Measurements from ENCODE around the gene ZBTB38. TPM values are rescaled to one million over a fixed set of nuclear protein-coding genes. Genes with fewer than 3 reads are reported as not detected.

The ZBTB38 gene
- total RNA-seq, 2 experiments from 2014 or later, result 27.8 to 29.6 TPM

DNA sequence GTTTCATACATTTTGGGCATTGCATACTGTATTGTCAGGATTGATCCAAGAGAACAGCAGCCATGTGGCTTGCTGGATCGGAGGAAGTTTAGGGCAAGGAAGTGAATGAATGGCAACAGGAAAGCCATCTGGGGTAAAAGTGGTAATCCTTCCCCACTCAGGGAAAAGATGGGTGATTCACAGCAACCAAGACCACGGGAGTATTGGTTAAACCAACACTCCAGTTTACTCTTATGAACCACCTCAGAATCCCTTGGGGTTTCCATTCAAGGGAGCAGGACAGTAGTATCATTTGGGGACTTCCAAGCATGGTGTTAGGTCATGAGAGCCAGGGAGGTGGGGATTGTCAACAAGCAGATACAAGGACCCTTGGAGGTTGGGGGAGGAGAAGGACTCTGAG, 25.2 kb upstream of the ZBTB38 start:
- ChIA-PET CTCF (interaction anchor here (0.7 to 1.8 kb wide), 4 partner anchors 17 to 109 kb away, joined by 3 to 10 read pairs (median 4); no protein-coding TSS in a partner anchor), POLR2A (no interaction called here)
- H3K27me3 Mint-ChIP-seq (ENCODE audit: low read depth), result peaks cover 9% of the 10 kb centered on the region

DNA sequence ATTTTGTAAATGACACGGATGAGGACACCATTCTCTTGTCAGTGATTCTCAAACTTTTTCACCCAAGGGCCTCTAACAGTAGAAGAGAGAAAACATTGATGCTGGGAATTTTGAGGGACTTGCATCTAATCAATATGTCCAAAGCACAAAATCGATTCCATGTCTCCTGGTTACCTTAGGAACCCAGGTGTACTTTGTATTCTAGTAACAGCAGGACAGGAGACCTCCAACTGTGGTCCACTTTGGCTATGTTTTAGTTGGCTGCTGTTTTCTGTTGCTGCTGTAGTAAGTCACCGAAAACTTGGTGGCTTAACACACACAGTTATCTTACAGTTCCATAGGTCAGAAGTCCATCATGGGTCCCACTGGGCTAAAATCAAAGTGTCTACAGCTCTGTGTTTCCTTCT, 24.4 kb upstream of the ZBTB38 start:
- ChIA-PET CTCF (interaction anchor here (1.8 kb wide), 1 partner anchor 17 kb away, joined by 10 read pairs; no protein-coding TSS in a partner anchor), POLR2A (interaction anchor here (0.6 kb wide), 1 partner anchor 72 kb away, joined by 3 read pairs; no protein-coding TSS in a partner anchor)
- H3K27ac Mint-ChIP-seq, result no peak overlapping the region
- ATAC-seq (no peak), DNase-seq (no peak)
- H3K36me3 Mint-ChIP-seq (ENCODE audit: low read depth), result no peaks in the 10 kb centered on the region
- H3K9me3 Mint-ChIP-seq (ENCODE audit: insufficient read depth), result no peaks in the 10 kb centered on the region
- peaks cover 9% of the 10 kb centered on the region for H3K27me3 Mint-ChIP-seq (ENCODE audit: low read depth)
- H3K4me3 Mint-ChIP-seq, result no peak overlapping the region
- no peaks in the 10 kb centered on the region for H3K4me1 Mint-ChIP-seq (ENCODE audit: low read depth)

More for the DNA sequence above, 25.2 kb upstream of the ZBTB38 start:
- H3K27ac Mint-ChIP-seq, result no peak overlapping the region
- H3K9me3 Mint-ChIP-seq (ENCODE audit: insufficient read depth), result no peaks in the 10 kb centered on the region
- no peaks in the 10 kb centered on the region for H3K4me1 Mint-ChIP-seq (ENCODE audit: low read depth)
- no peak for ATAC-seq
- H3K36me3 Mint-ChIP-seq (ENCODE audit: low read depth), result no peaks in the 10 kb centered on the region
- no peak for DNase-seq
- H3K4me3 Mint-ChIP-seq, result no peak overlapping the region

- ATAC-seq, result no peak
- no peaks in the 10 kb centered on the region for H3K9me3 Mint-ChIP-seq (ENCODE audit: insufficient read depth)
- no peak overlapping the region for H3K4me3 Mint-ChIP-seq
- peaks cover 9% of the 10 kb centered on the region for H3K27me3 Mint-ChIP-seq (ENCODE audit: low read depth)
- ChIA-PET CTCF (interaction anchor here (1.4 to 2.2 kb wide), 4 partner anchors 15 to 109 kb away, joined by 6 to 9 read pairs (median 7); no protein-coding TSS in a partner anchor), POLR2A (no interaction called here)
- H3K27ac Mint-ChIP-seq, result no peak overlapping the region
- no peaks in the 10 kb centered on the region for H3K36me3 Mint-ChIP-seq (ENCODE audit: low read depth)
- no peaks in the 10 kb centered on the region for H3K4me1 Mint-ChIP-seq (ENCODE audit: low read depth)
- no peak for DNase-seq
Measured at GRCh38 chr3:141345528-141345927, 22.8 kb upstream of the ZBTB38 start.

GRCh38 chr3:141346007-141346406, 22.3 kb upstream of the ZBTB38 start:
- H3K4me3 Mint-ChIP-seq, result no peak overlapping the region
- H3K27ac Mint-ChIP-seq, result no peak overlapping the region
- ChIA-PET POLR2A (no interaction called here), CTCF (interaction anchor here (1.4 to 2.2 kb wide), 4 partner anchors 14 to 109 kb away, joined by 6 to 9 read pairs (median 7); no protein-coding TSS in a partner anchor)
- H3K27me3 Mint-ChIP-seq (ENCODE audit: low read depth), result peaks cover 9% of the 10 kb centered on the region
- ATAC-seq (no peak), DNase-seq (no peak)
- no peaks in the 10 kb centered on the region for H3K4me1 Mint-ChIP-seq (ENCODE audit: low read depth)
- H3K36me3 Mint-ChIP-seq (ENCODE audit: low read depth), result no peaks in the 10 kb centered on the region
- no peaks in the 10 kb centered on the region for H3K9me3 Mint-ChIP-seq (ENCODE audit: insufficient read depth)

GRCh38 chr3:141346418-141346817, 21.9 kb upstream of the ZBTB38 start:
- no peak for DNase-seq
- H3K4me1 Mint-ChIP-seq (ENCODE audit: low read depth), result no peaks in the 10 kb centered on the region
- no peak overlapping the region for H3K27ac Mint-ChIP-seq
- no peaks in the 10 kb centered on the region for H3K36me3 Mint-ChIP-seq (ENCODE audit: low read depth)
- no peaks in the 10 kb centered on the region for H3K9me3 Mint-ChIP-seq (ENCODE audit: insufficient read depth)
- H3K27me3 Mint-ChIP-seq (ENCODE audit: low read depth), result peaks cover 7% of the 10 kb centered on the region
- ChIA-PET CTCF (interaction anchor here (1.4 to 2.2 kb wide), 4 partner anchors 14 to 109 kb away, joined by 6 to 9 read pairs (median 7); no protein-coding TSS in a partner anchor), POLR2A (no interaction called here)
- H3K4me3 Mint-ChIP-seq, result no peak overlapping the region
- no peak for ATAC-seq

DNA sequence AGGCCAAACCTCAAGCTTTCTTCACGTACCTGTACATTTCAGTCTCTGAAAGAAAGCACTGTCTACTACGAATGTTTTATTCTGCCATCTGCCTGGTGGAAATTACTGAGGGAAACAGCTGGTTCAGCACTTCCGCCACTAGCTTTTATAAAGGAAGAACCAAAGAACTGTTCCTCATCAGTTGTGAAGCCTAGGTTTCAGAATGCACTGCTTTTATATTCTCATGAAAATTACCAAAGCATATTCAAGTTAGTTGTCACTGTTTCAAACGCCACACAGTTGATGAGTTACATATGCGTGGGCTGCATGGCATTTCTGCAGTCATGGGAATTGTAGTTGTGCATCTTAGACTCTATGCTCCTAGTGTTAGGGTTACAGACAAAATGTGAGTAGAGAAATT, 21.5 kb upstream of the ZBTB38 start:
- Mint-ChIP-seq H3K27ac (no peak overlapping the region), H3K4me3 (no peak overlapping the region), H3K9me3 (ENCODE audit: insufficient read depth) (no peaks in the 10 kb centered on the region), H3K4me1 (ENCODE audit: low read depth) (no peaks in the 10 kb centered on the region), H3K36me3 (ENCODE audit: low read depth) (no peaks in the 10 kb centered on the region), H3K27me3 (ENCODE audit: low read depth) (peaks cover 3% of the 10 kb centered on the region)
- ChIA-PET CTCF (interaction anchor here (1.4 kb wide), 1 partner anchor 105 kb away, joined by 7 read pairs; no protein-coding TSS in a partner anchor), POLR2A (no interaction called here)
- no peak for ATAC-seq
- no peak for DNase-seq

DNA sequence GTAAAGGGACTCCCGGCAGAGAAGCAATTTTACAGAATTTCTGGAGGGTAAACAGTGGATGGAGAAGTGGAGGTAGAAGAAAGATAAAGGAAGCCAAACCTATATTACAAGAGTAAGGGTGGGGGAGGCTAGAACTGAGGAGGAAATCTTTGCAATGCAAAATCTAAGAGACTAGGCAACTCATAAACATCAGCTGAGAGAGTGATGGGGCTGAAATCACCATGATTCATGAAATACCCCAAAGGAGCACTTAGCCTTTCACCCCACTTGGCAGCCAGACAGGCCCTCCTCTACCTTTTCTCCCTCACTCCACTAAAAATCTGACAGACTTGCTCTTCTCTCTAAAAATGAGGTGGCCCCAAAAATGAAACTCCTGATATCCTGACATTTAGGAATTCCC, 19.5 kb upstream of the ZBTB38 start:
- ATAC-seq (no peak), DNase-seq (no peak)
- Mint-ChIP-seq H3K27me3 (ENCODE audit: low read depth) (peaks cover 13% of the 10 kb centered on the region), H3K36me3 (ENCODE audit: low read depth) (no peaks in the 10 kb centered on the region), H3K9me3 (ENCODE audit: insufficient read depth) (no peaks in the 10 kb centered on the region), H3K27ac (no peak overlapping the region), H3K4me3 (no peak overlapping the region), H3K4me1 (ENCODE audit: low read depth) (no peaks in the 10 kb centered on the region)
- ChIA-PET CTCF (interaction anchor here (1.5 to 2.3 kb wide), 4 partner anchors 12 to 106 kb away, joined by 5 to 8 read pairs (median 8); no protein-coding TSS in a partner anchor), POLR2A (no interaction called here)

- no peaks in the 10 kb centered on the region for H3K36me3 Mint-ChIP-seq (ENCODE audit: low read depth)
- ChIA-PET POLR2A (no interaction called here), CTCF (interaction anchor here (1.5 to 2.3 kb wide), 4 partner anchors 11 to 105 kb away, joined by 5 to 8 read pairs (median 8); no protein-coding TSS in a partner anchor)
- no peaks in the 10 kb centered on the region for H3K9me3 Mint-ChIP-seq (ENCODE audit: insufficient read depth)
- ATAC-seq, result no peak
- H3K4me1 Mint-ChIP-seq (ENCODE audit: low read depth), result no peaks in the 10 kb centered on the region
- H3K27ac Mint-ChIP-seq, result no peak overlapping the region
- peaks cover 15% of the 10 kb centered on the region for H3K27me3 Mint-ChIP-seq (ENCODE audit: low read depth)
- no peak for DNase-seq
- no peak overlapping the region for H3K4me3 Mint-ChIP-seq
Measured at GRCh38 chr3:141349711-141350110, 18.6 kb upstream of the ZBTB38 start.

DNA sequence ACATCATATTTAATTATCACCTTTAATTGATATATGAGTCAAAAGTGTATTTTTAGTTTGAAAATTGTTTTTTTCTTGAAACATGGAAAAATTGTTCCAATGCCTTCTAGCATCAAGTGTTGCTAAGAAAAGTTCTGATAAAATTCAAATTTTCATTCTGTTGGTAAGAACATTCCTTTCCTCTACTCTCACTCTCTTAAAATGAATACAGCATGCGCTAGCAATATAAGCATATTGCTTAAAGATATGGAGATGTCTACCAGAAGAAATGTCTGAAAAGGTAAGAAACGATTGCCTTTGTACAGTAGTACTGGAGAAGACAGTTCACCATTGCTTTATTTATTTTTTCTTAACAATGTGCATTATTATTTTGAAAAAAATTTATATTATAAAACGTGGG, 17.6 kb upstream of the ZBTB38 start:
- POLR2A ChIA-PET, result no interaction called here
- no peak for ATAC-seq
- Mint-ChIP-seq H3K4me3 (no peak overlapping the region), H3K27me3 (ENCODE audit: low read depth) (peaks cover 15% of the 10 kb centered on the region), H3K27ac (no peak overlapping the region), H3K9me3 (ENCODE audit: insufficient read depth) (no peaks in the 10 kb centered on the region), H3K36me3 (ENCODE audit: low read depth) (no peaks in the 10 kb centered on the region), H3K4me1 (ENCODE audit: low read depth) (no peaks in the 10 kb centered on the region)
- no peak for DNase-seq
- CTCF ChIA-PET, result interaction anchor here (5.9 kb wide), 1 partner anchor 103 kb away, joined by 29 read pairs; no protein-coding TSS in a partner anchor

GRCh38 chr3:141352262-141352984, 15.9 kb upstream of the ZBTB38 start:
- peaks cover 17% of the 10 kb centered on the region for H3K27me3 Mint-ChIP-seq (ENCODE audit: low read depth)
- DNase-seq, result no peak
- H3K36me3 Mint-ChIP-seq (ENCODE audit: low read depth), result no peaks in the 10 kb centered on the region
- H3K4me3 Mint-ChIP-seq, result no peak overlapping the region
- POLR2A ChIA-PET, result no interaction called here
- CTCF ChIA-PET, result interaction anchor here (0.9 to 5.9 kb wide), 6 partner anchors 9 to 101 kb away, joined by 3 to 29 read pairs (median 6); no protein-coding TSS in a partner anchor
- H3K4me1 Mint-ChIP-seq (ENCODE audit: low read depth), result no peaks in the 10 kb centered on the region
- H3K27ac Mint-ChIP-seq, result no peak overlapping the region
- no peak for ATAC-seq
- no peaks in the 10 kb centered on the region for H3K9me3 Mint-ChIP-seq (ENCODE audit: insufficient read depth)

DNA sequence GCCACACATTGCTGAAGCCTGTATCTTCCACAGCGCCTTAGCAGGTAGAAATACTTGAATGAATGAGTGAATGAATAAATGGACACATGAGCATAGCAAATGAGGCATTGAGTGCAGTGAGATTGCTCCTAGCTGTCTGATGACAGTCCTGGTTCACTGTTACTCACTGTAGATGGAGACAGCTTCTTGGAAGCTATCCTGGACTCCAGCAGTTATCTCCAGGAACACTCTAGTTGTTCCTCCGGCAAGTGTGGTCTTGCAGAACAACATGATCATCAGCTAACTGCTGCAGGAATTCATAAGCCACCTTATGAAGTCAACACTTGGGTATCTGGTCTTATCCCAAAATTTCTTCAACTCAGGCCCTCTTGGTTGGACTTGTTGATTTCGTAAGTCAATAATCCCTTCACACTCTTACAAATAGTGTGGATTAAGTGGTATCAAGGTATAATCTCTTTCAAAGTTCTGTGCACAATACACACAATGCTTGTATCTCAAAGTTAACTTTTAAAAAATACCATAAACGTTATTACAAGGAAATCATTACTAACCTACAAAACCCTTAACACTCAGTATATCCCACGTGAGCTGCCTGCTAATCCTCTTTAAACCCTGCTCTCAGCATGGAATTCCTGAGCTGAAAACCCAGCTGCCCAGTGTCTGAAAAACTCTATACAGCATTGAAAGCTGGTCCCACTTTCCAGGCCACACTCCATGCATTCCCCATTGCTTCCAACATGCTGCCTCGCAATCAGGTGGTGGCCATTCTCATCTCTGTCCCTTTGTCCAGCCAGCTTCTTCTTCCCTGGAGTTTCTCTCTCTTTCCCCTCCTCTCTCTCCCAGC, 14.4 kb upstream of the ZBTB38 start:
- no peak for ATAC-seq
- H3K36me3 Mint-ChIP-seq (ENCODE audit: low read depth), result no peaks in the 10 kb centered on the region
- POLR2A ChIA-PET, result interaction anchor here (0.6 kb wide), 1 partner anchor 88 kb away, joined by 3 read pairs; no protein-coding TSS in a partner anchor
- no peak for DNase-seq
- no peak overlapping the region for H3K27ac Mint-ChIP-seq
- peaks cover 17% of the 10 kb centered on the region for H3K27me3 Mint-ChIP-seq (ENCODE audit: low read depth)
- H3K4me1 Mint-ChIP-seq (ENCODE audit: low read depth), result no peaks in the 10 kb centered on the region
- H3K4me3 Mint-ChIP-seq, result no peak overlapping the region
- CTCF ChIA-PET, result interaction anchor here (0.6 to 5.9 kb wide), 3 partner anchors 7 to 100 kb away, joined by 3 to 29 read pairs (median 19); no protein-coding TSS in a partner anchor
- no peaks in the 10 kb centered on the region for H3K9me3 Mint-ChIP-seq (ENCODE audit: insufficient read depth)

Measured in activated CD8-positive, alpha-beta T cell treated with anti-CD3 and anti-CD28 coated beads, Interleukin-2, amount 10 ng/mL, durations not matched to agents 7 days and 5 days (primary cell).